Fibroblast of peridontal ligament (primary cell): ENCODE data around the gene FAM107B.
"Not testable (repeated sequence)": the region's sequence is repeated elsewhere in the genome, so short reads cannot be mapped to it uniquely, and the experiment has no call there.

Experiments used
- DNase-seq: peaks from one replicate; pipeline ENCODE4 v3.0.0-alpha.2; 2010; ENCODE audit errors: extremely low read depth

Gene FAM107B

DNA sequence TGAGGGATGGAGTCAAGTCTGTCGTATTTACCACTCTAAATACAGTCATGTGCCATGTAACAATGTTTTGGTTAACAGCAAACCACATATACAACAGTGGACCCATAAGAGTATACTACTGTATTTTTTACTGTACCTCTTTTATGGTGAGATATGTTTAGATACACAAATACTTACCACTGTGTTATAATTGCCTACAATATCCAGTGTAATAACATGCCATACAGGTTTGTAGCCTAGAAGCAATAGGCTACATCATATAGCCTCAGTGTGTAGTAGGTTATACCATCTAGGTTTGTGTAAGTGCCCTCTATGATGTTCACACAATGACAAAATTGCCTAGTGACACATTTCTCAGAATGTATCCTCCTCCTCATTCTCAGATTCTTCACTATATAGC, 110.4 kb downstream of the FAM107B start:
- no peak for DNase-seq

GRCh38 chr10:14661818-14662217, 112.9 kb downstream of the FAM107B start:
- DNase-seq = no peak

DNA sequence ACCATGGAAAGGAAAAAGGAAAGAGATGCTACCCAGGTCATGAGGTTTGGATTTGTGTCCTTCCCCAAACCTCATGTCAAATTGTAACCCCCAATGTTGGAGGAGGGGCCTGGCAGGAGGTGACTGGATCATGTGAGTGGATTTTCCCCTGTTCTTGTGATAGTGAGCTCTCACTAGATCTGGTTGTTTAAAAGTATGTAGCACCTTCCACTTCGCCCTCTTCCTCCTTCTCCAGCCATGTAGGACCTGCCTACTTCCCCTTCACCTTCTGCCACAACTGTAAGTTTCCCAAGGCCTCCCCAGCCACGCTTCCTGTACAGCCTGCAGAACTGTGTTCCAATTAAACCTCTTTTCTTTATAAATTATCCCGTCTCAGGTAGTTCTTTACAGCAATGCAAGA, 113.9 kb downstream of the FAM107B start:
- no peak for DNase-seq

- no peak for DNase-seq
Observed at GRCh38 chr10:14659626-14660196, 115.0 kb downstream of the FAM107B start.

DNA sequence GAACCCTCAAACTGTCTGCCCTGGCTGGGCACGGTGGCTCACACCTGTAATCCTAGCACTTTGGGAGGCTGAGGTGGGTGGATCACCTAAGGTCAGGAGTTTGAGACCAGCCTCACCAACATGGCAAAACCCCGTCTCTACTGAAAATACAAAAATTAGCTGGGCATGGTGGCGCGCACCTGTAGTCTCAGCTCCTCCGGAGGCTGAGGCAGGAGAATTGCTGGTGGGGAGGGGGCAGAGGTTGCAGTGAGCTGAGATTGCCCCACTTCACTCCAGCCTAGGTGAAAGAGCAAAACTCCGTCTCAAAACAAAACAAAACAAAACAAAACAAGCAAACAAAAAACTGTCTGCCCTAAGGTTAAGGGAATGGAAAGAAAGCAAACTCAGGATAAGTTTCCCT, 115.6 kb downstream of the FAM107B start:
- not testable (repeated sequence) for DNase-seq

GRCh38 chr10:14658331-14659127, 116.2 kb downstream of the FAM107B start:
- DNase-seq = peak; percentile 86

DNA sequence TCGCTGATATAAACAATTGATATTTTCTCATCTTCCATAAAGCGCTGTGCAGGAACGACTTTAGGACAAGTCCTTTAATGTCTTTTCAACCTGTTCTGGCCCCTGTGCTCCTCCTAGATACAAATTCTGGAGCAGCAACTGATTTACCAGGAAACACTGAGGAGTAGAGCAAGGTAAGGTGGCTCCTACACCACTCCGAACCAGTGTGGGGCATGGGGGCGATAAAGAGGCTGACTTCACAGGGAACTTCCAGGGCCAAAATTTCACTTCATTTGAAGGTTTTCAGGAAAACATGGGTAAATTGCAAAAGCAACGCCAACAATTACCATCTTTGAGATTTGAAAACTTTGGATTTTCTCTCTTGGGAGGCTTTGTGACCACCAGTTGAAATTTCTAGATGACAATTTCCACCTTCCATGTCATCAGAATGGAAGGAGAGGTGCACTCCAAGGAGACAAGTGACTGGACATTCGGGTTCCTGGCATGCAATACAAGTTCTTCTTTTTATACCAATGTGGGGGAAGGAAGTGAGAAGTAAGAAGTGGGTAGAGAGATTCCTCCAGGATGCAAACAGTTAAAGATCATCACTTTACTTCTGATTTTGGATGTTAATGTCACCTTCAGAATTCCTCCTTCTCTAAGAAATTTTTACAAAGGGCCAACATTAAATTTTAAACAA, 118.5 kb downstream of the FAM107B start:
- DNase-seq = no peak

DNA sequence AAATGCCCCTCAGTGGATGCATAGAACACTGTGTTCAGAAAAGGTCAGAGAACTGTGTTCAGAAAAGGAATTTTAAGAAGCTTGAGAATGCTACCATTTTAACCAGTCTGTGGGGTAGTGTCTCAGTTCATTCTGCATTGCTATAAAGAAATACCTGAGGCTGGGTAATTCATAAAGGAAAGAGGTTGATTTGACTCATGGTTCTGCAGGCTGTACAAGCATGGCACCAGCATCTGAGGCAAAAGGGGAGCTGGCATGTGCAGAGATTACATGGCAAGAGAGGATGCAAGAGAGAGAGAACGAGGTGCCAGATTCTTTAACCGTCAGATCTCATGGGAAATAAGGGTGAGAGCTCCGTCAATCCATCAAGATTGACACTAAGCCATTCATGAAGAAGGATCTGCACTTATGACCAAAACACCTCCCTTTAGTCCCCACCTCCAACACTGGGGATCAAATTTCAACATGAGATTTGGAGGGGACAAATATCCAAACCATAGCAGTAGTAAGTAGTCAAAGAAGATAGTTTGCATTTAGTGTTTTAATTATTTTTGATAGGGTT, 119.8 kb downstream of the FAM107B start:
- no peak for DNase-seq

- peak; percentile 97 for DNase-seq
Observed at GRCh38 chr10:14653271-14654161, 121.2 kb downstream of the FAM107B start.

GRCh38 chr10:14652816-14653215, 121.9 kb downstream of the FAM107B start:
- DNase-seq = no peak

DNA sequence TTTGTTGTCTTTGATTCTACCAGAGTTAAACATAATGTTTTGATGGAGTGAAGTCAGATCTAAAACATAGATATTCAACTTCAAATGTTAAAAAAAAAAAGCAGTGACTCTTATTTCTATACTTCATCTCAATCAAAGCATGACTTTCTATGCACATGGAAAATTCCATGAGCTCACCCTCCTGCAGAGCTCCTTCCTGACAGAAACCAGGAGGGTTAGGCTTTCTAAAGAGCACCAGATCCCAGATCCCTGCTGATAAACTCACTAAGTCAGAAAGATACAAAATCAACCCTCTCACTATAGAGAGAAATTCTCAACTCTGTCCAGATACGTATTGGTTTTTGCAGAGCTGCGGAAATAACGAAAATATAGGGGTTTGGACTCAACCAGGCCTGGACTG, 122.6 kb downstream of the FAM107B start:
- no peak for DNase-seq

GRCh38 chr10:14649739-14650138, 125.0 kb downstream of the FAM107B start:
- no peak for DNase-seq

- no peak for DNase-seq
Observed at GRCh38 chr10:14648946-14649345, 125.8 kb downstream of the FAM107B start.

DNA sequence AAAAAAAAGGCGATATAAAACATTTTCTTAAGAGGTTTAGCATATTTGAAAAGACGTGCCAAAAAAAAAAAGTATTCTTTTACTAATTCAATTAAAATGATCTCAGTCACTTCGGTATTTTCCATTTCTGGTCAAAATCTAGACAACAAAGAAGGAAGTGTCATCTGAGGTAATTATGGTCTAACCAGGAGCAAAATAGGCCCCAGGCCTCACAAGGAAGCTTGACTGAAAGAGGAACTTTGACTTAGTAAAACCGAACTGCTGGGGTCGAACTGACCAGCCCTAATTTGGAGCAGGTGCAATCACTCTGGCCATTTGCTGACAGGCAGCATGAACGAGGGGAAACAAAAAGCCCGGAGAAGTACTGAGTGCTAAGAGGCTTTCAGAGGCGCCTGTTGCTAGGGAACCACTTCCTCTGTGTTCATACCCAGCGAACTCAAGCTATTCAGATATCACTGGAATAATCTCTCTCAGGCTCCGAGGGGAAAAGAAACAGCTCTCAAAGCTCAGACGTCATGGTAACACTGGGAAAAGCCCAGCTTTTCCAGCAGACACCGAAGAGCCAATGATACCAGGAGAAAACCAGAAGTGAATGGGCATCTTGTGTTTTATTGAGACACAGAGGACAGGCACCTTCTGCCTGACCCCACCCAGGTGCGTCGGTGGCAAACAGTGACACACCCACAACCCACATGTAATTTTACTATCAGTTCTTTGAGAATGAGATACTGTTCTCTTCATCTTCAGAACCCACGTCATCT, 126.5 kb downstream of the FAM107B start:
- peak; percentile 71 for DNase-seq

DNA sequence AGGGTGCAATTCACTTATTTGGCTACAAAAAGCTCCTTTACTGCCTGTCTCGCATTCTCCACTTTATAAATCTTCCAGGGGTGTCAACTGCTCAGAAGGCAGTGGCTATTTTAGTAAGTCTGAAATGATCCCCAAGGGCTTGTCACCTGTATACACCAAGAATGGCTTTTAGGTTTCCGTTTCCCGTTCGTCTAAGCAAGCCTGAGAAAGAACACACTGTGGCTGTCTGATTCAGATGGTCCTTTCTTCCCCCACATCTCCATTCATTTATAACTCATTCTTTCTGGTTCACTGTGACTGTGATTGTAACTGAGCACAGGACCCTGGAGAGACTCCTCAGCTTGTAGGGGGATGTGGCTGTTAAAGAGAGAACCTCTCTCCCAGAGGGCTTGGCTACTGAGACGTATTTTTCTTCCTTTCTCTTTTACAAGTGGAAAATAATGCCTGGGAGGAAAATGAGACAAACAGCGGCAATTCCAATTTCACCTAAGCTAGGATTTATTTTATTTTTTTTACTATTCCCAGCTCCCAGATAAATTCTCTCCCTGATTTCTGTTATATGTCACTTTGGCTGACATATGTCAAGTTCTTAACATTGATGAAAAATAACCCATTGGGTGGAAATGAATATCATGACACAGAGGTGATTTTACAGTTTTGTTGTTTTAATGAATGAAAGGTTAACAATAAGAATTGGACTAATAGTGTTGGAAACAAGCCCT, 129.3 kb downstream of the FAM107B start:
- no peak for DNase-seq

GRCh38 chr10:14639637-14640036, 135.1 kb downstream of the FAM107B start:
- DNase-seq = no peak

GRCh38 chr10:14635043-14635710, 139.5 kb downstream of the FAM107B start:
- DNase-seq = no peak

DNA sequence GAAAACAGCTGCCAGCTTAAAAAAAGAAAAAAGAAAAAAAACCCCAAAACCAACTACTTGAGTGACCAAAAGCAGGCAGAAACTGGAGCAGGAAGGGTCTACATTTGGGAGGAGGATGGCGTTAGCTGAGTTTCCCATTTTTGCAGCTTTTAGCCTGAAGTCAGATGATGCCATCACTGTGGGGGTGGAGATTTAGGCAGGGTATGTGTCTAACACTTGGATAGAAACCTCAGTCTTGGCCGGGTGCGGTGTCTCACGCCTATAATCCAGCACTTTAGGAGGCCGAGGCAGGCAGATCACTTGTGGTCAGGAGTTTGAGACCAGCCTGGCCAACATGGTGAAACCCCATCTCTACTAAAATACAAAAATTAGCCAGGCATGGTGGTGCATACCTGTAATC, 140.1 kb downstream of the FAM107B start:
- DNase-seq = not testable (repeated sequence)

- no peak for DNase-seq
Observed at GRCh38 chr10:14625765-14626525, 148.8 kb downstream of the FAM107B start.
